RWPE2 (cell line): Measurements from ENCODE around the gene HOMEZ.
"Not testable (repeated sequence)": the region's sequence is repeated elsewhere in the genome, so short reads cannot be mapped to it uniquely, and the experiment has no call there.

Experiments
- ATAC-seq: fragments of 200-7000 bp; cut with Tn5 transposase; 3 replicates; pipeline ENCODE4 v1.9.1; 2021; ENCODE audit warnings: low read depth
- DNase-seq: peaks from one replicate; pipeline ENCODE4 v3.0.0-alpha.2; 2020; ENCODE audit warnings: low spot score
- H3K27ac ChIP-seq: fragments of 450-650 bp; 2 replicates; pipeline ENCODE4 v1.5.1; 2017; ENCODE audit warnings: mild to moderate bottlenecking; ENCODE audit not compliant: poor library complexity, severe bottlenecking
- H3K27me3 ChIP-seq: fragments of 250-450 bp; sonication (Bioruptor Pico); 2 replicates; pipeline ENCODE4 v1.5.1; 2021; ENCODE audit warnings: mild to moderate bottlenecking, moderate library complexity; ENCODE audit not compliant: insufficient read depth, poor library complexity, severe bottlenecking
- H3K36me3 ChIP-seq: fragments of 250-450 bp; sonication (Bioruptor Pico); 2 replicates; pipeline ENCODE4 v1.5.1; 2020; ENCODE audit warnings: low read depth, mild to moderate bottlenecking, moderate library complexity
- H3K4me1 ChIP-seq: fragments of 250-450 bp; sonication (Bioruptor Pico); 2 replicates; pipeline ENCODE4 v1.5.1; 2021; ENCODE audit warnings: mild to moderate bottlenecking, moderate library complexity; ENCODE audit not compliant: insufficient read depth, poor library complexity, severe bottlenecking
- H3K4me3 ChIP-seq: fragments of 250-450 bp; sonication (Bioruptor Pico); 2 replicates; pipeline ENCODE4 v1.5.1; 2021; ENCODE audit warnings: mild to moderate bottlenecking, moderate library complexity; ENCODE audit not compliant: severe bottlenecking
- H3K9me3 ChIP-seq: fragments of 250-450 bp; sonication (Bioruptor Pico); 2 replicates; pipeline ENCODE4 v1.5.1; 2021; ENCODE audit warnings: mild to moderate bottlenecking, moderate library complexity; ENCODE audit not compliant: severe bottlenecking
- TF ChIP-seq, protein P1 (sequence below): fragments of 450-650 bp; IDR thresholded peaks from one replicate; pipeline ENCODE4 v1.5.1; 2017; ENCODE audit warnings: mild to moderate bottlenecking, moderate library complexity; ENCODE audit not compliant: poor library complexity, severe bottlenecking

Gene HOMEZ, protein sequence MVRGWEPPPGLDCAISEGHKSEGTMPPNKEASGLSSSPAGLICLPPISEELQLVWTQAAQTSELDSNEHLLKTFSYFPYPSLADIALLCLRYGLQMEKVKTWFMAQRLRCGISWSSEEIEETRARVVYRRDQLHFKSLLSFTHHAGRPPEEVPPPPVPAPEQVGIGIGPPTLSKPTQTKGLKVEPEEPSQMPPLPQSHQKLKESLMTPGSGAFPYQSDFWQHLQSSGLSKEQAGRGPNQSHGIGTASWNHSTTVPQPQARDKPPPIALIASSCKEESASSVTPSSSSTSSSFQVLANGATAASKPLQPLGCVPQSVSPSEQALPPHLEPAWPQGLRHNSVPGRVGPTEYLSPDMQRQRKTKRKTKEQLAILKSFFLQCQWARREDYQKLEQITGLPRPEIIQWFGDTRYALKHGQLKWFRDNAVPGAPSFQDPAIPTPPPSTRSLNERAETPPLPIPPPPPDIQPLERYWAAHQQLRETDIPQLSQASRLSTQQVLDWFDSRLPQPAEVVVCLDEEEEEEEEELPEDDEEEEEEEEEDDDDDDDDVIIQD

DNA sequence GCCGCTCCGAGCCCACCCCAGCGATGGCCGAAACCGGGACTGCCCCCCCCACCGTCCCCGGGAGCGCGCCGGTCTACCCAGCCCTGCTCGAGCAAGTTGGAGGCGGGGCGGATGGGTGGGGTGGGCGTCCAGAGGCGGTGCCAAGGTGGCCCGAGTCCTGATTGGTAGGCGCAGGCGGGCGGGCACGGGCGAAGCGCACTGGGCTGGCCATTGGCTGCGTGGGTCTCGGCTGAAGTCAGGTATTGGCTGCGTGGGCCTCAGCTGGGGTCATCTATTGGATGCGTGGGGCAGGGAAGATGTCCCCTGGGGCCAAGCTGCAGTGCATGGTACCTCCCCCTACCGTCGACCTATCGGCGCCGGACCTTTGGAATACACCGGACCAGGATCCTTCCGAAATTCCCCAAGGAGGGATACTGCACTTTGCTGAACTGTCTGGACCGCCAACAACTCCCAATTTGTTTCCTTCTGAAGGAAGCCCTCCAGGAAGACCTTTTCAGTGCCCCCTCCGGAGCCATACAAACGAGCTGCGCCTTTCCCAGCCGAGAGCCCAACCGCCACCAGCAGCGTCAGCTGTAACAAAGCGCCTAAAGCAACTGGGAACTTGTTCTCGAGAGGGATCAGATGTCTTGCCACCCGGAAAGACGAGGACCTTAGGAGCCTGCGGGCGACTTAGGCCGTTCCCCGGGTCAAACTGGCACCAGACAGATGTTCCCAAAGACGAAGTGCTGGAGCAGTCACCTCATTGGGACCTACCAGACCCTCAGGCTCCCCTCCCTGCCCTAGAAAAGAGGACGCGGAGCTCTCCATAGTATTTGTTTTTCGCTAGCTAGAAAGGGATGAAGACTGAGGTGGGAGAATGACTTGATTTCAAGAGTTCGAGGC, at the start of gene HOMEZ:
Gene HOMEZ, minus strand, starts transcription at position 113 of the 882 bp plus-strand sequence. CDS start 180 bp downstream, outside the sequence.
- H3K4me1 ChIP-seq: peaks cover 13% of the 10 kb centered on the region
- H3K27ac ChIP-seq: peak within 1 kb of the TSS; percentile 76
- peaks cover 24% of the 10 kb centered on the region for H3K36me3 ChIP-seq
- H3K27me3 ChIP-seq: no peaks in the 10 kb centered on the region
- H3K4me3 ChIP-seq: peak within 1 kb of the TSS; percentile 68
- peak; percentile 98 for ATAC-seq
- TF ChIP-seq, protein P1, sequence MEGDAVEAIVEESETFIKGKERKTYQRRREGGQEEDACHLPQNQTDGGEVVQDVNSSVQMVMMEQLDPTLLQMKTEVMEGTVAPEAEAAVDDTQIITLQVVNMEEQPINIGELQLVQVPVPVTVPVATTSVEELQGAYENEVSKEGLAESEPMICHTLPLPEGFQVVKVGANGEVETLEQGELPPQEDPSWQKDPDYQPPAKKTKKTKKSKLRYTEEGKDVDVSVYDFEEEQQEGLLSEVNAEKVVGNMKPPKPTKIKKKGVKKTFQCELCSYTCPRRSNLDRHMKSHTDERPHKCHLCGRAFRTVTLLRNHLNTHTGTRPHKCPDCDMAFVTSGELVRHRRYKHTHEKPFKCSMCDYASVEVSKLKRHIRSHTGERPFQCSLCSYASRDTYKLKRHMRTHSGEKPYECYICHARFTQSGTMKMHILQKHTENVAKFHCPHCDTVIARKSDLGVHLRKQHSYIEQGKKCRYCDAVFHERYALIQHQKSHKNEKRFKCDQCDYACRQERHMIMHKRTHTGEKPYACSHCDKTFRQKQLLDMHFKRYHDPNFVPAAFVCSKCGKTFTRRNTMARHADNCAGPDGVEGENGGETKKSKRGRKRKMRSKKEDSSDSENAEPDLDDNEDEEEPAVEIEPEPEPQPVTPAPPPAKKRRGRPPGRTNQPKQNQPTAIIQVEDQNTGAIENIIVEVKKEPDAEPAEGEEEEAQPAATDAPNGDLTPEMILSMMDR: no peak
- H3K9me3 ChIP-seq: no peaks in the 10 kb centered on the region
- DNase-seq: peak; percentile 100

DNA sequence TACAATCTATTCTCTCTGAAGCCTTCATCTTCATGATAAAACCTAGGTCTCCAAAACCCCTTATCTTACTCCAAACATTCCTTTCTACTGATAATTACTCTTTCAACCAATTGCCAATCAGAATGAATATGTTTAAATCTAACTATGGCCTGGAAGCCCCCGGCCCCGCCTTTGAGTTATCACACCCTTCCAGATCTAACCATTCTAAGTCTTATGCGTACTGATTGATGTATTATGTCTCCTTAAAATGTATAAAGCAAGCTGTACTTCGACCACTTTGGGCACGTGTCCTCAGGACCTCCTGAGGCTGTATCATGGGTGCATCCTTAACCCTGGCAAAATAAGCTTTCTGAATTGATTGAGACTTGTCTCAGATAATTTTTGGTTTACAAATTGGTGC, 49.7 kb upstream of the HOMEZ start:
- TF ChIP-seq, protein P1: no peak
- DNase-seq (no peak), ATAC-seq (no peak)
- H3K9me3 ChIP-seq: peaks cover 4% of the 10 kb centered on the region
- H3K4me3 ChIP-seq: no peak overlapping the region
- no peaks in the 10 kb centered on the region for H3K4me1 ChIP-seq
- no peaks in the 10 kb centered on the region for H3K27me3 ChIP-seq
- no peaks in the 10 kb centered on the region for H3K36me3 ChIP-seq
- H3K27ac ChIP-seq: no peak overlapping the region

DNA sequence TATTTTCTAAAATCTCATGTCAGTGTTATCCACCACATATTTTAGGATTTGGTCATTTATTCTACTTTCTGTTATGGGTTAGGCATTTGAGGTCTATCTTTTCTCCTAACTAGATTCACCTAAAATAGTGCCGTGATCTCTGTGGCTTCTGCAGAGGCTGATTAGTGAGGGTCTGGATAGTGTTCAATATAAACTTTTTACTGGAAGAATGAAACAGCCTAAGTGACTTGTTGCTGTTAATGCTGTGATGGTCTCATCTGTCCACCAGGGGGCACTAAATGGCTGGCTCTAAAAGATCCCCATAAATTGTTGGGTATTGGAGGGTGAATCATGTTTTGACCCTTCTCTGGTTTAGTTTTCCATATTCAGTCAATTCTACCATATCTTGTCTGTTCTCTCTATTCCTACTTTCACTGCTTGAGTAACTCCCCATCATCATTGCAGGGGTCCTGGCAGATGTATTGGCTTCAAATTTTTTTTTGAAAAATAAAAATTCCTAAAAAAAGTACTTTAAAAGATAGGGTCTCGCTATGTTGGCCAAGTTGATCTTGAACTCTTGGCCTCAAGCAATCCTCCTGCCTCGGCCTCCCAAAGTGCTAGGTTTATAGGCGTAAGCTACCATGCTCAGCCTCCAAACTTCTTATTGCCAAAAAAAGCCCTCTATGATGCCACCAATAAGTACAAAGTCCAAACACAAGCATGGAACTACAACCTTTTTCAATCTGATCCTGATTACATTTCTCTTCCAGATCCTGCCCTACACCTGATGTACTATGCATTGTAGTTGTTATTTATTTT, 42.2 kb upstream of the HOMEZ start:
- DNase-seq (no peak), ATAC-seq (peak; percentile 75)
- Histone ChIP-seq H3K36me3 (peaks cover 20% of the 10 kb centered on the region), H3K27ac (no peak overlapping the region), H3K9me3 (no peaks in the 10 kb centered on the region), H3K4me3 (no peak overlapping the region), H3K27me3 (no peaks in the 10 kb centered on the region), H3K4me1 (no peaks in the 10 kb centered on the region)
- TF ChIP-seq, protein P1: peak; percentile 98

DNA sequence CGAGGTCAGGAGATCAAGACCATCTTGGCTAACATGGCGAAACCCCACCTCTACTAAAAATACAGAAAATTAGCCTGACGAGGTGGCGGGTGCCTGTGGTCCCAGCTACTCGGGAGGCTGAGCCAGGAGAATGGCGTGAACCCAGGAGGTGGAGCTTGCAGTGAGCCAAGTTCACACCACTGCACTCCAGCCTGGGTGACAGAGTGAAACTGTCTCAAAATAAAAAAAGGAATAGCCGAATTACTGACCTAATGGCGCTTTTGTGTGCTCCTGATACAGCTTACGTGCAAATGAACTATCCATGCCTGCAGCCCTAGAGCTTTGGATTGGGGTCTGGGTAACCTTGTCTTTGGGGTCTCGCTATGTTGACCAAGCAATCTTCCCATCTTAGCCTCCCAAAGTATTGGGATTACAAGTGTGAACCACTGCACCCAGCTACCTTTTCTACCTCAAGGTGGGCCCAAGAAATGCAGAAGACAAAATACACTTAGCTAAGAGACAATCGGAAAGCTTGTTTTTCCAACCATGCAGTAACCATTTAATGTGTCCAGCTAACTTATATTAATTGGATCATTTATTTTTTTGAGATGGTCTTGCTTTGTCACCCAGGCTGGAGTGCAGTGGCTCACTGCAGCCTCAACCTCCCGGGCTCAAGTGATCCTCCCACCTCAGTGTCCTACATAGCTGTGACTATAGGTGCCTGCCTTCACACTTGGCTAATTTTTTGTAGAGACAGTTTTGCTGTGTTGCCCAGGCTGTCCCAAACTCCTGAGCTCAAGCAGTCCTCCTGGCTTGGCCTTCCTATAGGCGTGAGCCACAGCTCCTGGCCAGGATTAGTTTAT, 40.8 kb upstream of the HOMEZ start:
- Histone ChIP-seq H3K27ac (no peak overlapping the region), H3K9me3 (no peaks in the 10 kb centered on the region), H3K4me3 (no peak overlapping the region), H3K27me3 (no peaks in the 10 kb centered on the region), H3K4me1 (peaks cover 7% of the 10 kb centered on the region), H3K36me3 (peaks cover 32% of the 10 kb centered on the region)
- DNase-seq (no peak), ATAC-seq (peak; percentile 5; the same call in 2 of the 3 replicates)
- TF ChIP-seq, protein P1: no peak

DNA sequence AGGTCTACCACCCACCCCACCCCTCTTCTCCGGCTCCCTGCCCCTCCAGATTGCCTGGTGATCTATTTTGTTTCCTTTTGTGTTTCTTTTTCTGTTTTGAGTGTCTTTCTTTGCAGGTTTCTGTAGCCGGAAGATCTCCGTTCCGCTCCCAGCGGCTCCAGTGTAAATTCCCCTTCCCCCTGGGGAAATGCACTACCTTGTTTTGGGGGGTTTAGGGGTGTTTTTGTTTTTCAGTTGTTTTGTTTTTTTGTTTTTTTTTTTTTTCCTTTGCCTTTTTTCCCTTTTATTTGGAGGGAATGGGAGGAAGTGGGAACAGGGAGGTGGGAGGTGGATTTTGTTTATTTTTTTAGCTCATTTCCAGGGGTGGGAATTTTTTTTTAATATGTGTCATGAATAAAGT, 39.8 kb upstream of the HOMEZ start:
- H3K36me3 ChIP-seq: peaks cover 32% of the 10 kb centered on the region
- H3K4me3 ChIP-seq, H3K9me3 ChIP-seq, H3K4me1 ChIP-seq, H3K27ac ChIP-seq, H3K27me3 ChIP-seq, DNase-seq, ATAC-seq: not testable (repeated sequence)
